Ishikawa (cell line): ENCODE data around the gene AAGAB.

Experiments used
- EGR1 ChIP-seq: IDR thresholded peaks from 2 replicates; pipeline ENCODE4 v1.6.1; 2012
- EP300 ChIP-seq: IDR thresholded peaks from 2 replicates; pipeline ENCODE4 v1.6.1; 2012; ENCODE audit warnings: borderline replicate concordance
- FOXM1 ChIP-seq: IDR thresholded peaks from 2 replicates; pipeline ENCODE4 v1.6.1; 2012; ENCODE audit warnings: low read depth, borderline replicate concordance
- RAD21 ChIP-seq: IDR thresholded peaks from 2 replicates; pipeline ENCODE4 v1.6.1; 2012; ENCODE audit warnings: low read depth
- TAF1 ChIP-seq: IDR thresholded peaks from 2 replicates; pipeline ENCODE4 v1.6.1; 2012; ENCODE audit warnings: low read depth, mild to moderate bottlenecking
- TCF12 ChIP-seq: IDR thresholded peaks from 2 replicates; pipeline ENCODE4 v1.6.1; 2012; ENCODE audit warnings: low read depth
- TEAD4 ChIP-seq: IDR thresholded peaks from 2 replicates; pipeline ENCODE4 v1.6.1; 2012
- YY1 ChIP-seq: IDR thresholded peaks from 2 replicates; pipeline ENCODE4 v1.6.1; 2012; ENCODE audit warnings: low read depth
- ZBTB7A ChIP-seq: IDR thresholded peaks from 2 replicates; pipeline ENCODE4 v1.6.1; 2012; ENCODE audit warnings: low read depth
- TF ChIP-seq, protein P1 (sequence below): IDR thresholded peaks from 2 replicates; pipeline ENCODE4 v1.6.1; 2012
- TF ChIP-seq, protein P2 (sequence below): IDR thresholded peaks from 2 replicates; pipeline ENCODE4 v1.6.1; 2012; ENCODE audit warnings: low read depth, mild to moderate bottlenecking

DNA sequence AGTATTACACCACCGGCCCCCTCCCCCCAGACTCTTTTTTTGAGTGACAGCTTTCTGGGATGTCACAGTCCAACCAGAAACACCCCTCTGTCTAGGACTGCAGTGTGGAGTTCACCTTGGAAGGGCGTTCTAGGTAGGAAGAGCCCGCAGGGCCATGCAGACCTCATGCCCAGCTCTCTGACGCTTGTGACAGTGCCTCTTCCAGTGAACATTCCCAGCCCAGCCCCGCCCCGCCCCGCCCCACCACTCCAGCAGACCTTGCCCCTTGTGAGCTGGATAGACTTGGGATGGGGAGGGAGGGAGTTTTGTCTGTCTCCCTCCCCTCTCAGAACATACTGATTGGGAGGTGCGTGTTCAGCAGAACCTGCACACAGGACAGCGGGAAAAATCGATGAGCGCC is 63.6 kb downstream of the AAGAB start:
- TF ChIP-seq TAF1 (no peak), ZBTB7A (no peak), TEAD4 (no peak), FOXM1 (no peak), EP300 (no peak), RAD21 (no peak), TCF12 (no peak), YY1 (no peak), EGR1 (no peak)
- TF ChIP-seq, protein P1, sequence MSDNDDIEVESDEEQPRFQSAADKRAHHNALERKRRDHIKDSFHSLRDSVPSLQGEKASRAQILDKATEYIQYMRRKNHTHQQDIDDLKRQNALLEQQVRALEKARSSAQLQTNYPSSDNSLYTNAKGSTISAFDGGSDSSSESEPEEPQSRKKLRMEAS = no peak
- TF ChIP-seq, protein P2, sequence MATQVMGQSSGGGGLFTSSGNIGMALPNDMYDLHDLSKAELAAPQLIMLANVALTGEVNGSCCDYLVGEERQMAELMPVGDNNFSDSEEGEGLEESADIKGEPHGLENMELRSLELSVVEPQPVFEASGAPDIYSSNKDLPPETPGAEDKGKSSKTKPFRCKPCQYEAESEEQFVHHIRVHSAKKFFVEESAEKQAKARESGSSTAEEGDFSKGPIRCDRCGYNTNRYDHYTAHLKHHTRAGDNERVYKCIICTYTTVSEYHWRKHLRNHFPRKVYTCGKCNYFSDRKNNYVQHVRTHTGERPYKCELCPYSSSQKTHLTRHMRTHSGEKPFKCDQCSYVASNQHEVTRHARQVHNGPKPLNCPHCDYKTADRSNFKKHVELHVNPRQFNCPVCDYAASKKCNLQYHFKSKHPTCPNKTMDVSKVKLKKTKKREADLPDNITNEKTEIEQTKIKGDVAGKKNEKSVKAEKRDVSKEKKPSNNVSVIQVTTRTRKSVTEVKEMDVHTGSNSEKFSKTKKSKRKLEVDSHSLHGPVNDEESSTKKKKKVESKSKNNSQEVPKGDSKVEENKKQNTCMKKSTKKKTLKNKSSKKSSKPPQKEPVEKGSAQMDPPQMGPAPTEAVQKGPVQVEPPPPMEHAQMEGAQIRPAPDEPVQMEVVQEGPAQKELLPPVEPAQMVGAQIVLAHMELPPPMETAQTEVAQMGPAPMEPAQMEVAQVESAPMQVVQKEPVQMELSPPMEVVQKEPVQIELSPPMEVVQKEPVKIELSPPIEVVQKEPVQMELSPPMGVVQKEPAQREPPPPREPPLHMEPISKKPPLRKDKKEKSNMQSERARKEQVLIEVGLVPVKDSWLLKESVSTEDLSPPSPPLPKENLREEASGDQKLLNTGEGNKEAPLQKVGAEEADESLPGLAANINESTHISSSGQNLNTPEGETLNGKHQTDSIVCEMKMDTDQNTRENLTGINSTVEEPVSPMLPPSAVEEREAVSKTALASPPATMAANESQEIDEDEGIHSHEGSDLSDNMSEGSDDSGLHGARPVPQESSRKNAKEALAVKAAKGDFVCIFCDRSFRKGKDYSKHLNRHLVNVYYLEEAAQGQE = no peak
